ENCODE measurements around the gene ATP13A4. TPM values are rescaled to one million over a fixed set of nuclear protein-coding genes. Genes with fewer than 3 reads are reported as not detected.

Gene ATP13A4
- total RNA-seq, 4 donors from 2014 or later: 197 to 348 (median 241) TPM

- 41 to 47% methylated on average over 2 of the region's 2 CpGs for WGBS, 2 donors
- no peaks in the 10 kb centered on the region for H3K27me3 ChIP-seq
- intact Hi-C loops (cut with DNase I): no loop called here
- peaks cover 36 to 63% of the 10 kb centered on the region in 2 donors for H3K4me1 ChIP-seq
- no peaks in the 10 kb centered on the region for H3K9me3 ChIP-seq
- H3K27ac ChIP-seq: peak overlapping the region; percentile 88 to 94 (median 89)
- H3K36me3 ChIP-seq: peaks cover 0 to 6% of the 10 kb centered on the region in 2 donors
- peak; percentile 57 for DNase-seq
- no peak overlapping the region for H3K4me3 ChIP-seq (replicated peaks in 1 of 3)
- TF ChIP-seq CTCF (IDR thresholded peaks at IDR 0.05): no peak
- TF ChIP-seq POLR2A (IDR thresholded peaks at IDR 0.05): no peak
Observed at GRCh38 chr3:193508108-193508507, 46.6 kb downstream of the ATP13A4 start.

GRCh38 chr3:193507566-193507965 is 47.1 kb downstream of the ATP13A4 start:
- no peak for DNase-seq
- Histone ChIP-seq H3K27ac (peak overlapping the region; percentile 88 to 94 (median 89)), H3K9me3 (no peaks in the 10 kb centered on the region), H3K27me3 (no peaks in the 10 kb centered on the region), H3K36me3 (peaks cover 0 to 6% of the 10 kb centered on the region in 2 donors), H3K4me1 (peaks cover 36 to 65% of the 10 kb centered on the region in 2 donors), H3K4me3 (replicated peaks in 1 of 3) (no peak overlapping the region)
- intact Hi-C loops (cut with DNase I): no loop called here
- TF ChIP-seq POLR2A (IDR thresholded peaks at IDR 0.05): no peak
- no peak for TF ChIP-seq CTCF (IDR thresholded peaks at IDR 0.05)
- WGBS, 2 donors: 67 to 90% methylated on average over 3 of the region's 3 CpGs

GRCh38 chr3:193506921-193507320 is 47.8 kb downstream of the ATP13A4 start:
- intact Hi-C loops (cut with DNase I): no loop called here
- 69 to 95% methylated on average over 1 of the region's 1 CpG for WGBS, 2 donors
- DNase-seq: no peak
- H3K27ac ChIP-seq: peak overlapping the region in 2 of 3 donors; percentile 88 to 89
- H3K9me3 ChIP-seq: no peaks in the 10 kb centered on the region
- peaks cover 36 to 65% of the 10 kb centered on the region in 2 donors for H3K4me1 ChIP-seq
- H3K36me3 ChIP-seq: peaks cover 0 to 1% of the 10 kb centered on the region in 2 donors
- H3K4me3 ChIP-seq (replicated peaks in 1 of 3): no peak overlapping the region
- TF ChIP-seq POLR2A (IDR thresholded peaks at IDR 0.05): no peak
- TF ChIP-seq CTCF (IDR thresholded peaks at IDR 0.05): no peak
- H3K27me3 ChIP-seq: no peaks in the 10 kb centered on the region

- no peak overlapping the region for H3K4me3 ChIP-seq (replicated peaks in 1 of 3)
- TF ChIP-seq POLR2A (IDR thresholded peaks at IDR 0.05): no peak
- no peak for TF ChIP-seq CTCF (IDR thresholded peaks at IDR 0.05)
- WGBS, 2 donors: 67 to 81% methylated on average over 4 of the region's 4 CpGs
- peaks cover 16 to 43% of the 10 kb centered on the region in 2 donors for H3K4me1 ChIP-seq
- H3K36me3 ChIP-seq: no peaks in the 10 kb centered on the region
- no peak overlapping the region for H3K27ac ChIP-seq
- H3K27me3 ChIP-seq: no peaks in the 10 kb centered on the region
- intact Hi-C loops (cut with DNase I): no loop called here
- H3K9me3 ChIP-seq: no peaks in the 10 kb centered on the region
- no peak for DNase-seq
Observed at GRCh38 chr3:193502871-193503270, 51.8 kb downstream of the ATP13A4 start.

GRCh38 chr3:193499801-193500485 is 54.8 kb downstream of the ATP13A4 start:
- no peaks in the 10 kb centered on the region for H3K27me3 ChIP-seq
- no peak overlapping the region for H3K4me3 ChIP-seq (replicated peaks in 1 of 3)
- TF ChIP-seq CTCF (IDR thresholded peaks at IDR 0.05) (no peak), POLR2A (IDR thresholded peaks at IDR 0.05) (no peak)
- intact Hi-C loops (cut with DNase I): no loop called here
- no peaks in the 10 kb centered on the region for H3K36me3 ChIP-seq
- no peak overlapping the region for H3K27ac ChIP-seq
- WGBS, 2 donors: 82 to 86% methylated on average over 7 of the region's 7 CpGs
- no peak for DNase-seq
- H3K9me3 ChIP-seq: no peaks in the 10 kb centered on the region
- H3K4me1 ChIP-seq: peaks cover 0 to 19% of the 10 kb centered on the region in 2 donors

Measured in thyroid gland (tissue), 4 donors.